ENCODE measurements around the gene STXBP1.

STXBP1 gene

DNA sequence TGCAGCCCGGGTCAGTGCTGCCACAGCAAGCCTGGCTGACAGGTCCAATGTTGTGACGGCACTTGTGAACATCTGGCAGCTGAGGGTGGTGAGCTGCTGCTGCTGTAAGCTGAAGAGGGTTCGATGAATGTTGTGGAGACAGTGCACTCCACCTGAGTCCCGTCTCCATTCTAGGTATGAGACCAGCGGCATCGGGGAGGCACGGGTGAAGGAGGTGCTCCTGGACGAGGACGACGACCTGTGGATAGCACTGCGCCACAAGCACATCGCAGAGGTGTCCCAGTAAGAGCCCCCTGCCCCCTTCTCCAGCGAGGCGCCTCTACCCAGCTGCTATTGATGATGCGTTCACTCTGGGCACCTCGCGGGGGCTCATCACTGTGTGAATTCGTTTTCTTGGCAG, 55.8 kb downstream of the STXBP1 start:
- peaks cover 0 to 4% of the 10 kb centered on the region in 2 donors for H3K36me3 ChIP-seq (ENCODE audit: control insufficient read depth in 2 of 2, insufficient read depth in 2 of 2, low read length in 2 of 2)
- H3K9me3 ChIP-seq (ENCODE audit: control insufficient read depth in 2 of 2, low read length in 2 of 2): no peaks in the 10 kb centered on the region
- no peak overlapping the region for H3K4me3 ChIP-seq (ENCODE audit: low read length in 2 of 2)
- H3K9ac ChIP-seq (ENCODE audit: low read depth in 1 of 2, low read length in 2 of 2): no peak overlapping the region
- no peaks in the 10 kb centered on the region for H3K27me3 ChIP-seq (ENCODE audit: control insufficient read depth in 2 of 2, insufficient read depth in 2 of 2, low read length in 2 of 2)
- H3K4me1 ChIP-seq (ENCODE audit: control insufficient read depth in 2 of 2, insufficient read depth in 2 of 2, low read length in 2 of 2): peaks cover 0 to 11% of the 10 kb centered on the region in 2 donors
- H3K27ac ChIP-seq (ENCODE audit: low read depth in 2 of 2, low read length in 2 of 2): no peak overlapping the region

DNA sequence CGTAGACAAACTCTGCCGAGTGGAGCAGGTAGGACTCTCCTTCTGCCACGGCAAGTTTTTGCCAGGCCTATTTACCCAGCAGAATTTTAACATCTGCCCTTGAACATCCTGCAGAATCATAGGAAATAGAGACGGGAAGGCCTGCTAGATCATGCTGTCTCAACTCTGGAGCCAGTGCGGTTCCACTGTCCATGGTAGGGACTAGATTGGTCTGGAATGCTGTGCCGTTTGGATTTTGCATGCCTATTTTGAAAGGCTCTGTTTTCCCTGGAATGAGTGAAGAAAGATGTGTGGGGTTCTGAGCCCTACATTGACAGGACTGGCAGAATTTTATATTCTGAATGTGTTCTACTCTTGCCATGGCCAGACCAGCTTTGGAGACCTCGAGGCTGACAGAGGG, 61.2 kb downstream of the STXBP1 start:
- Histone ChIP-seq H3K4me3 (ENCODE audit: low read length in 2 of 2) (no peak overlapping the region), H3K36me3 (ENCODE audit: control insufficient read depth in 2 of 2, insufficient read depth in 2 of 2, low read length in 2 of 2) (peaks cover 0 to 13% of the 10 kb centered on the region in 2 donors), H3K4me1 (ENCODE audit: control insufficient read depth in 2 of 2, insufficient read depth in 2 of 2, low read length in 2 of 2) (no peaks in the 10 kb centered on the region), H3K9ac (ENCODE audit: low read depth in 1 of 2, low read length in 2 of 2) (no peak overlapping the region), H3K27ac (ENCODE audit: low read depth in 2 of 2, low read length in 2 of 2) (no peak overlapping the region), H3K27me3 (ENCODE audit: control insufficient read depth in 2 of 2, insufficient read depth in 2 of 2, low read length in 2 of 2) (no peaks in the 10 kb centered on the region), H3K9me3 (ENCODE audit: control insufficient read depth in 2 of 2, low read length in 2 of 2) (no peaks in the 10 kb centered on the region)

DNA sequence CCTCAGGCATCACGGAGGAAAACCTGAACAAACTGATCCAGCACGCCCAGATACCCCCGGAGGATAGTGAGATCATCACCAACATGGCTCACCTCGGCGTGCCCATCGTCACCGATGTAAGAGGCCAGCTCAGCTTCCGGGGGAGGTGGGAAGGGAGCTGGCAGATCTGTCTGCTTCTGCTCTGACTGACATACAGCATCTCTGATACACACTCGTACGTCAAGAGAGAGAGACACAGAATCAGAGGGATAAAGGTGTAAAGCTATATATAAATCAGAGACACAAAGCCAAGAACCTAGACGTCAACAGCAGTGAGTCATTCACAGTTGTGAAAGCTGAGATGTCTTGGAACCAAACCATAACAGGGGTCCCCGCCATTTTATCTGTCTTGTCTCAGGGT, 64.6 kb downstream of the STXBP1 start:
- H3K27me3 ChIP-seq (ENCODE audit: control insufficient read depth in 2 of 2, insufficient read depth in 2 of 2, low read length in 2 of 2): no peaks in the 10 kb centered on the region
- no peaks in the 10 kb centered on the region for H3K9me3 ChIP-seq (ENCODE audit: control insufficient read depth in 2 of 2, low read length in 2 of 2)
- no peak overlapping the region for H3K27ac ChIP-seq (ENCODE audit: low read depth in 2 of 2, low read length in 2 of 2)
- H3K4me3 ChIP-seq (ENCODE audit: low read length in 2 of 2): no peak overlapping the region
- peaks cover 0 to 24% of the 10 kb centered on the region in 2 donors for H3K36me3 ChIP-seq (ENCODE audit: control insufficient read depth in 2 of 2, insufficient read depth in 2 of 2, low read length in 2 of 2)
- H3K4me1 ChIP-seq (ENCODE audit: control insufficient read depth in 2 of 2, insufficient read depth in 2 of 2, low read length in 2 of 2): no peaks in the 10 kb centered on the region
- H3K9ac ChIP-seq (ENCODE audit: low read depth in 1 of 2, low read length in 2 of 2): no peak overlapping the region

DNA sequence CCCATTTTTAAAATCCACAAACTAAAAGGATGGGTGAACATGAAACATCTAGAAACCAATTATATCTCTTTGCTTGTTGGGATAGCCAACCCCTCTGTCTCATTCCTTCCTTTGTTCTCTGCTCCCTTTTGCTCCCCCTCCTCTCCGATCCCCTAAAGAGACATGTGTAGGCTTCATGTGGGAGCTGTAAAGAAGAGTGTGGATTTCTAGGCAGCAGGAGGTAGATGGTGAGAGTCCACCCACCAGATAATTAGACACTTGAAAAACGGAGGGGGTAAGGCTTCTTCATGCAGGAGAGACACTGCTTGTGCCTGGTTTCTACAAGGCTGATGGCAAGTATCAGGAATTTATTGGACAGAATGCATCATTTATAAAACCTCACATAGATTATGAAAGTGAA, 67.4 kb downstream of the STXBP1 start:
- peaks cover 0 to 28% of the 10 kb centered on the region in 2 donors for H3K36me3 ChIP-seq (ENCODE audit: control insufficient read depth in 2 of 2, insufficient read depth in 2 of 2, low read length in 2 of 2)
- no peaks in the 10 kb centered on the region for H3K4me1 ChIP-seq (ENCODE audit: control insufficient read depth in 2 of 2, insufficient read depth in 2 of 2, low read length in 2 of 2)
- H3K4me3 ChIP-seq (ENCODE audit: low read length in 2 of 2): no peak overlapping the region
- no peak overlapping the region for H3K9ac ChIP-seq (ENCODE audit: low read depth in 1 of 2, low read length in 2 of 2)
- no peaks in the 10 kb centered on the region for H3K9me3 ChIP-seq (ENCODE audit: control insufficient read depth in 2 of 2, low read length in 2 of 2)
- no peak overlapping the region for H3K27ac ChIP-seq (ENCODE audit: low read depth in 2 of 2, low read length in 2 of 2)
- no peaks in the 10 kb centered on the region for H3K27me3 ChIP-seq (ENCODE audit: control insufficient read depth in 2 of 2, insufficient read depth in 2 of 2, low read length in 2 of 2)

DNA sequence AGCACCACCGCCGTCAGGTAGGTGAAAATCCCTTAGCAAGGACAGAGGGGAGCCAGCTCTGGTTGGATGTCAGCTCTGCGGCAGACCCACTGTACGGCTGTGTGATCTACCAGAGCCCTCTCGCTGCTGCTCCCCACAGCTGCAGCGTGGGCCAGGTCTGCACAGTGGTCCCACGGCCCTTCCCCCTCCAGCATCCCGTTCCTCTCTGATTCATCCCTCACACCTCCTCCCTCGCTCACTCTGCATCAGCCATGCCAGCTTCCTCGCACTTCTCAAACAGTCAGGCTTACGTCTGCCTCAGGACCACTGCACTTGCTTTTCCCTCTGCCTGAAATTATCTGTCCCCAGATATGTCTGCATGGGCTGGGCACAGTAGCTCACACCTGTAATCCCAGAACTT, 68.1 kb downstream of the STXBP1 start:
- H3K4me1 ChIP-seq (ENCODE audit: control insufficient read depth in 2 of 2, insufficient read depth in 2 of 2, low read length in 2 of 2): no peaks in the 10 kb centered on the region
- H3K36me3 ChIP-seq (ENCODE audit: control insufficient read depth in 2 of 2, insufficient read depth in 2 of 2, low read length in 2 of 2): peaks cover 0 to 28% of the 10 kb centered on the region in 2 donors
- H3K27me3 ChIP-seq (ENCODE audit: control insufficient read depth in 2 of 2, insufficient read depth in 2 of 2, low read length in 2 of 2): no peaks in the 10 kb centered on the region
- no peak overlapping the region for H3K9ac ChIP-seq (ENCODE audit: low read depth in 1 of 2, low read length in 2 of 2)
- no peaks in the 10 kb centered on the region for H3K9me3 ChIP-seq (ENCODE audit: control insufficient read depth in 2 of 2, low read length in 2 of 2)
- H3K27ac ChIP-seq (ENCODE audit: low read depth in 2 of 2, low read length in 2 of 2): no peak overlapping the region
- no peak overlapping the region for H3K4me3 ChIP-seq (ENCODE audit: low read length in 2 of 2)

DNA sequence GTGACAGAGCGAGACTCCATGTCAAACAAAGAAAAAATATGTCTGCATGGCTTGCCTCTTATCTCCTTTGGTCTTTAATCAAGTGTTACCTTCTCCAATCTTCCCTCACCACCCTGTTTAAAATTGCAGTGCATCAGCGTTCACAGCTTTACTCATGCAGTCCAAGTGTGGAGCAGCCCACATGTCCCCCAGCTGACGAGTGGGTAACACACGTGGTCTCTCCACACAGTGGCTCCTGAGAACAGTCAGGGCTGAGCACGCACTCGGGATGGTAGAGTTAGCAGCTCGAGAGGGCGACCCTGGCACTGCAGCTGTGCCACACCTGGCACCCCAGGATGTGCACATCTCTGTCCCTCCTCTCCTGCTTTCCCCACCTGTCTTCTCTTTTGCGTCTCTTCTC, 68.8 kb downstream of the STXBP1 start:
- H3K4me3 ChIP-seq (ENCODE audit: low read length in 2 of 2): no peak overlapping the region
- H3K4me1 ChIP-seq (ENCODE audit: control insufficient read depth in 2 of 2, insufficient read depth in 2 of 2, low read length in 2 of 2): no peaks in the 10 kb centered on the region
- H3K27ac ChIP-seq (ENCODE audit: low read depth in 2 of 2, low read length in 2 of 2): no peak overlapping the region
- H3K9ac ChIP-seq (ENCODE audit: low read depth in 1 of 2, low read length in 2 of 2): no peak overlapping the region
- no peaks in the 10 kb centered on the region for H3K27me3 ChIP-seq (ENCODE audit: control insufficient read depth in 2 of 2, insufficient read depth in 2 of 2, low read length in 2 of 2)
- no peaks in the 10 kb centered on the region for H3K9me3 ChIP-seq (ENCODE audit: control insufficient read depth in 2 of 2, low read length in 2 of 2)
- H3K36me3 ChIP-seq (ENCODE audit: control insufficient read depth in 2 of 2, insufficient read depth in 2 of 2, low read length in 2 of 2): peaks cover 0 to 22% of the 10 kb centered on the region in 2 donors

DNA sequence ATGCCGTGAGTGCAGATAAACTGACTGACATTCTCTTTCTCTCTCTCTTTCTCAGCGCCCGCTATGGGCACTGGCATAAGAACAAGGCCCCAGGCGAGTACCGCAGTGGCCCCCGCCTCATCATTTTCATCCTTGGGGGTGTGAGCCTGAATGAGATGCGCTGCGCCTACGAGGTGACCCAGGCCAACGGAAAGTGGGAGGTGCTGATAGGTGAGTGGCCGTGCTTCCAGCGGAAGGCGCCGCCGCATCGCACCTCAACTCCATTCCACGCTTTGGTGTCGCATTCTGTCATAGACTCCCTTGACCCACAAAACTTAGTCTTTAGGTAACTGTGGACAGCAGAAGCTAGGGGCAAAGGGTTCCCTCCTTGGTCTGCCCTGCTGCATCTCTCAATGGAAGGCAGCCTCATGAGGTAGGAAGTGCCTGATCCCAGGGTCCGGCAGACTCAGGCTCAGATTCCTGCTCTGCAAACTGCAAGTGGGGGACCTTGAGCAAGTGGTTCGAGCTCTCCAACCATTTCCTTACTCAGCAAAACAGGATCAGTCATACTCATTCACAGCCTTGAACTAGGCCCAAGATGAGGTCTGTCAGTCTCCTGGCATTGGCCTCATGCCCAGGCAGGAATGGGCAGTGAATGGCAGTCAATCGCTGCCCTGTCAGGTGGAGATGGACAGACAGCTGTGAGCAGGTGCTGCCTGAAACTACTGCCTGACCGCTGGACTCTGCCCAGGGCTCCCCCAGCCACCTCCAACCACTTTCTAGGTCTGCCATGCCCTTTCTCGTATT, 70.5 kb downstream of the STXBP1 start:
- no peak overlapping the region for H3K27ac ChIP-seq (ENCODE audit: low read depth in 2 of 2, low read length in 2 of 2)
- H3K36me3 ChIP-seq (ENCODE audit: control insufficient read depth in 2 of 2, insufficient read depth in 2 of 2, low read length in 2 of 2): peaks cover 0 to 23% of the 10 kb centered on the region in 2 donors

DNA sequence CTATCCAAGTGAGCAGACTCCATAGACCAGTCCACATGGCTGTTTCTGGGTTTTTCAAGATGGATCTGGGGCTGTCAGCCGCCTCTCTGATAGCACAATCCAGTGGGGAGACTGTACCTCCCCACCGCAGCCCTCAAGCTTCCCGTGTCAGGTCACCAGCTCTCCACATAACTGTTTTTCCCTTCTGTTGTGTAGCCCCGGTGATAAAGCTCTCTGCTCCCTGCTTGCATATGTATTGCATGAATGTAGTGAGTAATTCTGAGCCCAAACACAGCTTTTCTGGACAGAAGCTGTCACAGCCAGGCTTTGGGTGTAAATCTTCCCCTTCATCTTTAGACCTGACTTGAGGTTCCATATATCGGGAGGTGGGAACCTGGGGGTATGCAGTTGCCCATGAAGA, 71.6 kb downstream of the STXBP1 start:
- Histone ChIP-seq H3K36me3 (ENCODE audit: control insufficient read depth in 2 of 2, insufficient read depth in 2 of 2, low read length in 2 of 2) (peaks cover 0 to 20% of the 10 kb centered on the region in 2 donors), H3K27me3 (ENCODE audit: control insufficient read depth in 2 of 2, insufficient read depth in 2 of 2, low read length in 2 of 2) (no peaks in the 10 kb centered on the region), H3K27ac (ENCODE audit: low read depth in 2 of 2, low read length in 2 of 2) (no peak overlapping the region), H3K4me3 (ENCODE audit: low read length in 2 of 2) (no peak overlapping the region), H3K9ac (ENCODE audit: low read depth in 1 of 2, low read length in 2 of 2) (no peak overlapping the region), H3K4me1 (ENCODE audit: control insufficient read depth in 2 of 2, insufficient read depth in 2 of 2, low read length in 2 of 2) (no peaks in the 10 kb centered on the region), H3K9me3 (ENCODE audit: control insufficient read depth in 2 of 2, low read length in 2 of 2) (no peaks in the 10 kb centered on the region)

More for the DNA sequence above, 70.5 kb downstream of the STXBP1 start:
- Histone ChIP-seq H3K4me3 (ENCODE audit: low read length in 2 of 2) (no peak overlapping the region), H3K9me3 (ENCODE audit: control insufficient read depth in 2 of 2, low read length in 2 of 2) (no peaks in the 10 kb centered on the region), H3K9ac (ENCODE audit: low read depth in 1 of 2, low read length in 2 of 2) (no peak overlapping the region), H3K4me1 (ENCODE audit: control insufficient read depth in 2 of 2, insufficient read depth in 2 of 2, low read length in 2 of 2) (no peaks in the 10 kb centered on the region), H3K27me3 (ENCODE audit: control insufficient read depth in 2 of 2, insufficient read depth in 2 of 2, low read length in 2 of 2) (no peaks in the 10 kb centered on the region)

DNA sequence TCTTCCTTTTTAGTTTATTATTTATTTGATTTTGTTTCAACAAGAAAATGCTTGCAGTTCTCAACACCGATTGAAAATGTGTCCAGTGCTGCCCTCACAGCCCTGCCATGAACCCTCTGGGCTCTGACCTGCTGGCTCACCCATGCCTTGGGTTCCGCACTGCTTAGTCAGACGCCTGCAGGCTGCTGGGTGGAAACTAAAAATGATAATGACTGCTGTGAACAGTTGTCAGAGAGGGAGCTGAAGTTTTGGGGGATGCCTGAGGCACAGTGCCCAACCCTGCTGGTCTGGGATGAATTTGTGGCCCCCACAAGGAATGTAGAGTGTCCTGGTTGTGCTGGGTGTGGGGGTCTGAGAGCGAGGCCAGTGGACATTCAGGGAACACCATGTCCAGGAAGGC, 72.5 kb downstream of the STXBP1 start:
- Histone ChIP-seq H3K27ac (ENCODE audit: low read depth in 2 of 2, low read length in 2 of 2) (no peak overlapping the region), H3K9me3 (ENCODE audit: control insufficient read depth in 2 of 2, low read length in 2 of 2) (no peaks in the 10 kb centered on the region), H3K9ac (ENCODE audit: low read depth in 1 of 2, low read length in 2 of 2) (no peak overlapping the region), H3K4me3 (ENCODE audit: low read length in 2 of 2) (no peak overlapping the region), H3K27me3 (ENCODE audit: control insufficient read depth in 2 of 2, insufficient read depth in 2 of 2, low read length in 2 of 2) (no peaks in the 10 kb centered on the region), H3K36me3 (ENCODE audit: control insufficient read depth in 2 of 2, insufficient read depth in 2 of 2, low read length in 2 of 2) (peaks cover 0 to 18% of the 10 kb centered on the region in 2 donors), H3K4me1 (ENCODE audit: control insufficient read depth in 2 of 2, insufficient read depth in 2 of 2, low read length in 2 of 2) (no peaks in the 10 kb centered on the region)

DNA sequence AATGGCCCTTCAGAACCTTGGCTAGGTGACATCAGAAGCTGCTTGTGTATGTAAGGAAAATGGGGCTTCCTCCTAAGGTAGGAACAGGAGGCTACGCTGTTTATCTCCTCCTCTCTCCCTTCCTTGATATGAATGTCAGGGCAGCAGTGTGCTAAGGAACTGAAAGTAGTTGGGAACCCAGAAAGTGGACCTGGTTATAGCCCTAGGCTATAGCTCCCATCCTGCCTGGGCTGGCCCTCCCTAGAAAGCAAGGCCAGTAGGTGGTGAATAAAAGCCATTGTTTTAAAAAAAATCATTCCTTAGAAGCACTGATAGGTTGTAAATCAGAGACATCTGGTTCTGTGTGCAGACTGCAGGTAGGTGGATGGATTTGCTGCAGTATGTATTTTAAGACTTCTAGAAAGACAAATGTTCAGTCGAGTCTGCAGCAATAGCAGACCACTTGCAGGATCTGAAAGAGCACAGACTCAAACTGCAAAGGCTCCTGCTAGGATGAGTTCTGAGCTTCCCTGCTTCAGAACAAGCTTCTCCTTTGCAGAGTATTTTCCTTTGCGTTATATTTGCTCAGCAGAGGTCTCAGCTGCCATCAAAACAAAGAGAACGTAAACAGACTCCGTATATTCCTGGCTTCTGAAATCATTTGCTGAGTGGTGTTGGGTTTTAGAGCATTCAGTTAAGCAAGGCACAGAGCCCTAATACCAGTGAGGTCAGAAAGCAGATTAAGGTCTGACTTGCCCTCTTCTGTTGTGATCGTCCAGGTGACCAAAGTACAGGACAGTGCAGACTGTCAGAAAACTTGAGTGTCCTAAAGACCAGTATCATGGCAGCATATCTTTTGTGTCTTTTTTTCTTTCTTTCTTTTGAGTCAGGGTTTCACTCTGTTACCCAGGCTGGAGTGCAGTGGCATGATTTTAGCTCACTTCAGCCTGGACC, 74.7 kb downstream of the STXBP1 start:
- Histone ChIP-seq H3K9me3 (ENCODE audit: control insufficient read depth in 2 of 2, low read length in 2 of 2) (no peaks in the 10 kb centered on the region), H3K9ac (ENCODE audit: low read depth in 1 of 2, low read length in 2 of 2) (no peak overlapping the region), H3K4me1 (ENCODE audit: control insufficient read depth in 2 of 2, insufficient read depth in 2 of 2, low read length in 2 of 2) (no peaks in the 10 kb centered on the region), H3K27me3 (ENCODE audit: control insufficient read depth in 2 of 2, insufficient read depth in 2 of 2, low read length in 2 of 2) (no peaks in the 10 kb centered on the region), H3K27ac (ENCODE audit: low read depth in 2 of 2, low read length in 2 of 2) (no peak overlapping the region), H3K36me3 (ENCODE audit: control insufficient read depth in 2 of 2, insufficient read depth in 2 of 2, low read length in 2 of 2) (peaks cover 3 to 15% of the 10 kb centered on the region in 2 donors), H3K4me3 (ENCODE audit: low read length in 2 of 2) (no peak overlapping the region)

All from mucosa of rectum (tissue), 2 donors.